Bronchial epithelial cell (primary cell): ENCODE results near the gene MED9. TPM values are rescaled to one million over a fixed set of nuclear protein-coding genes. Genes with fewer than 3 reads are reported as not detected.

Source experiments
- DNase-seq: peaks from one replicate; pipeline ENCODE4 v3.0.0-alpha.2; 2010; ENCODE audit warnings: low read depth
- FAIRE-seq: peaks from 2 replicates; lab custom pipeline; 2011; peaks lifted over from hg19 to GRCh38; lab: Jason Lieb, UNC
- H3K27me3 ChIP-seq: 2 replicates; pipeline ENCODE4 v1.5.1; 2011; ENCODE audit warnings: low read length; ENCODE audit not compliant: control insufficient read depth, insufficient read depth
- H3K36me3 ChIP-seq: 2 replicates; pipeline ENCODE4 v1.5.1; 2011; ENCODE audit warnings: low read length; ENCODE audit not compliant: control insufficient read depth, insufficient read depth
- H3K4me3 ChIP-seq: 2 replicates; pipeline ENCODE4 v1.5.1; 2011; ENCODE audit warnings: mild to moderate bottlenecking, low read depth, low read length, control low read depth
- total RNA-seq: library from RNA; depleted of rRNA; stranded (reverse); fragments of >200 nt; gene quantifications from 2 replicates; pipeline ENCODE4 v1.2.1, GENCODE V29; 2014
- TF ChIP-seq, protein P1 (sequence below): IDR thresholded peaks from 2 replicates; pipeline ENCODE4 v1.5.1; 2011; ENCODE audit warnings: mild to moderate bottlenecking, moderate library complexity, low read length, control low read depth, inconsistent platforms; ENCODE audit not compliant: insufficient read depth, severe bottlenecking

MED9 gene
- total RNA-seq, 1 donor from 2014 or later = 8.4 TPM

DNA sequence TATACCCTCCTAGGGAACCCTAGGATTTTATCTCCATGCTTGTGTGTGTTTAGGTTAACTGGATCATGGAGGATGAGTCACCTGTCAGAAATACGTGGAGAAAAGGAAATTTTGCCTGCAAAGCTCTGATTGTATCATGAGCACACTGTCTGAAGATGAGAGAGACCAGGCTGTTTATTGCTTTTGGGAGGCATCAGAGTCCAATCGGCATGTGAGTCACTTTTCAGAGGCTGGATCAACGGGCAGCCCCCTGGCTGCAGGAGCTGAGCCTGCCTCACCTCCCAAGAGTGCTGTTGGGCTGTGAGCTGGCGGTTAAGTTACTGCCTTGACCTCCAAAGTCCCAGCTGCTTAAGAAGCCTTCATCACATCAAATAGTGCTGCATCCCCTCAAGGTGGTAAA lies 41.5 kb upstream of the MED9 start:
- FAIRE-seq = no peak

GRCh38 chr17:17437461-17437860 lies 39.3 kb upstream of the MED9 start:
- FAIRE-seq (no peak), DNase-seq (no peak)
- TF ChIP-seq, protein P1, sequence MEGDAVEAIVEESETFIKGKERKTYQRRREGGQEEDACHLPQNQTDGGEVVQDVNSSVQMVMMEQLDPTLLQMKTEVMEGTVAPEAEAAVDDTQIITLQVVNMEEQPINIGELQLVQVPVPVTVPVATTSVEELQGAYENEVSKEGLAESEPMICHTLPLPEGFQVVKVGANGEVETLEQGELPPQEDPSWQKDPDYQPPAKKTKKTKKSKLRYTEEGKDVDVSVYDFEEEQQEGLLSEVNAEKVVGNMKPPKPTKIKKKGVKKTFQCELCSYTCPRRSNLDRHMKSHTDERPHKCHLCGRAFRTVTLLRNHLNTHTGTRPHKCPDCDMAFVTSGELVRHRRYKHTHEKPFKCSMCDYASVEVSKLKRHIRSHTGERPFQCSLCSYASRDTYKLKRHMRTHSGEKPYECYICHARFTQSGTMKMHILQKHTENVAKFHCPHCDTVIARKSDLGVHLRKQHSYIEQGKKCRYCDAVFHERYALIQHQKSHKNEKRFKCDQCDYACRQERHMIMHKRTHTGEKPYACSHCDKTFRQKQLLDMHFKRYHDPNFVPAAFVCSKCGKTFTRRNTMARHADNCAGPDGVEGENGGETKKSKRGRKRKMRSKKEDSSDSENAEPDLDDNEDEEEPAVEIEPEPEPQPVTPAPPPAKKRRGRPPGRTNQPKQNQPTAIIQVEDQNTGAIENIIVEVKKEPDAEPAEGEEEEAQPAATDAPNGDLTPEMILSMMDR = no peak
- Histone ChIP-seq H3K4me3 (no peak overlapping the region), H3K27me3 (no peaks in the 10 kb centered on the region), H3K36me3 (no peaks in the 10 kb centered on the region)

More for the DNA sequence above, 41.5 kb upstream of the MED9 start:
- peak; percentile 17 for DNase-seq
- Histone ChIP-seq H3K27me3 (peaks cover 1% of the 10 kb centered on the region), H3K4me3 (no peak overlapping the region), H3K36me3 (no peaks in the 10 kb centered on the region)
- TF ChIP-seq, protein P1 = no peak

- TF ChIP-seq, protein P1 = no peak
- Histone ChIP-seq H3K4me3 (no peak overlapping the region), H3K27me3 (no peaks in the 10 kb centered on the region), H3K36me3 (no peaks in the 10 kb centered on the region)
- DNase-seq (no peak), FAIRE-seq (no peak)
These were observed 38.9 kb upstream of the MED9 start for GRCh38 chr17:17437893-17438292.

- Histone ChIP-seq H3K27me3 (no peaks in the 10 kb centered on the region), H3K36me3 (no peaks in the 10 kb centered on the region), H3K4me3 (no peak overlapping the region)
- FAIRE-seq (no peak), DNase-seq (peak; percentile 48)
- TF ChIP-seq, protein P1 = peak; percentile 69
These were observed 36.6 kb upstream of the MED9 start for GRCh38 chr17:17440010-17440843.

GRCh38 chr17:17440938-17441675 lies 35.7 kb upstream of the MED9 start:
- H3K36me3 ChIP-seq = no peaks in the 10 kb centered on the region
- no peaks in the 10 kb centered on the region for H3K27me3 ChIP-seq
- TF ChIP-seq, protein P1 = no peak
- H3K4me3 ChIP-seq = no peak overlapping the region
- FAIRE-seq (no peak), DNase-seq (no peak)
